PFSK-1 (cell line): ENCODE data around the gene CYP4F3.

ENCODE experiments used
- FOXP2 ChIP-seq: optimal IDR thresholded peaks from 2 replicates; pipeline ENCODE3; 2011; ENCODE audit warnings: borderline replicate concordance, control low read depth, inconsistent platforms; ENCODE audit not compliant: insufficient read depth; ENCODE audit errors: extremely low read length, extremely low read depth
- POLR2AphosphoS5 ChIP-seq: IDR thresholded peaks from 2 replicates; pipeline ENCODE4 v1.6.1; 2012; ENCODE audit warnings: low read depth, mild to moderate bottlenecking, control low read depth, low read length, moderate library complexity
- REST ChIP-seq, 2 experiments: IDR thresholded peaks; 2 replicates each; pipeline versions ENCODE4 v1.6.1 to v1.8.0; 2011 to 2012; ENCODE audit warnings: low read depth in 2 of 2, low read length in 2 of 2, control low read depth in 1 of 2, inconsistent platforms in 1 of 2, mild to moderate bottlenecking in 1 of 2, moderate library complexity in 1 of 2; ENCODE audit not compliant: insufficient read depth in 1 of 2
- SIN3A ChIP-seq: IDR thresholded peaks from 2 replicates; pipeline ENCODE4 v1.6.1; 2012; ENCODE audit warnings: mild to moderate bottlenecking, low read length, moderate library complexity, borderline replicate concordance; ENCODE audit not compliant: insufficient read depth
- TAF1 ChIP-seq: IDR thresholded peaks from 2 replicates; pipeline ENCODE4 v1.6.1; 2012; ENCODE audit warnings: low read length, control low read depth, borderline replicate concordance; ENCODE audit not compliant: insufficient read depth

CYP4F3 gene

GRCh38 chr19:15663247-15663646 lies 22.6 kb downstream of the CYP4F3 start:
- TF ChIP-seq TAF1 (no peak), SIN3A (no peak), POLR2AphosphoS5 (no peak), REST (IDR thresholded peaks at IDR 0.05; ENCODE audit: insufficient read depth in 1 of 2, low read depth in 2 of 2, low read length in 2 of 2) (no peak), FOXP2 (no peak)

- TF ChIP-seq SIN3A (no peak), POLR2AphosphoS5 (no peak), TAF1 (no peak), REST (IDR thresholded peaks at IDR 0.05; ENCODE audit: insufficient read depth in 1 of 2, low read depth in 2 of 2, low read length in 2 of 2) (no peak), FOXP2 (no peak)
These were observed 25.5 kb downstream of the CYP4F3 start for GRCh38 chr19:15666186-15666585.

GRCh38 chr19:15666883-15667282 lies 26.2 kb downstream of the CYP4F3 start:
- no peak for TF ChIP-seq REST (IDR thresholded peaks at IDR 0.05; ENCODE audit: insufficient read depth in 1 of 2, low read depth in 2 of 2, low read length in 2 of 2)
- TF ChIP-seq TAF1 = no peak
- TF ChIP-seq SIN3A = no peak

- TF ChIP-seq FOXP2 = no peak
- no peak for TF ChIP-seq POLR2AphosphoS5
- no peak for TF ChIP-seq TAF1
- TF ChIP-seq SIN3A = no peak
- peak in 1 of 2 experiments; percentile 69; a peak in 1 of 4 replicates for TF ChIP-seq REST (IDR thresholded peaks at IDR 0.05; ENCODE audit: insufficient read depth in 1 of 2, low read depth in 2 of 2, low read length in 2 of 2)
These were observed 28.7 kb downstream of the CYP4F3 start for GRCh38 chr19:15669440-15669839.

GRCh38 chr19:15669891-15670290 lies 29.2 kb downstream of the CYP4F3 start:
- TF ChIP-seq TAF1 (no peak), POLR2AphosphoS5 (no peak)

- TF ChIP-seq TAF1 (no peak), SIN3A (no peak), REST (IDR thresholded peaks at IDR 0.05; ENCODE audit: insufficient read depth in 1 of 2, low read depth in 2 of 2, low read length in 2 of 2) (no peak), FOXP2 (no peak), POLR2AphosphoS5 (no peak)
These were observed 30.6 kb downstream of the CYP4F3 start for GRCh38 chr19:15671237-15671821.
